Right atrium auricular region (tissue), 2 donors: ENCODE data around the gene KRT84. TPM values are rescaled to one million over a fixed set of nuclear protein-coding genes. Genes with fewer than 3 reads are reported as not detected.

ENCODE experiments used
- DNase-seq: peaks from one replicate; pipeline ENCODE4 v3.0.0-alpha.2; 2019; ENCODE audit warnings: low spot score
- H3K27ac ChIP-seq, 2 donors: fragments of 200-600 bp; sonication (generic); 1 replicate in 1 of 2; 2 replicates in 1 of 2; pipeline ENCODE4 v1.5.1; 2016 to 2019
- H3K27me3 ChIP-seq, 2 donors: fragments of 200-600 bp; sonication (generic); one replicate each; pipeline versions ENCODE4 v1.5.1 to v1.6.0; 2017 to 2019
- H3K36me3 ChIP-seq: fragments of 200-600 bp; sonication (generic); one replicate; pipeline ENCODE4 v1.5.1; 2016
- H3K4me1 ChIP-seq, 2 donors: fragments of 200-600 bp; sonication (generic); one replicate each; pipeline versions ENCODE4 v1.5.1 to v1.6.0; 2017 to 2019
- H3K4me3 ChIP-seq, 2 donors: fragments of 200-600 bp; sonication (generic); 1 replicate in 1 of 2; 2 replicates in 1 of 2; pipeline ENCODE4 v1.5.1; 2017 to 2019; ENCODE audit warnings: mild to moderate bottlenecking in 1 of 2, moderate library complexity in 1 of 2
- H3K9me3 ChIP-seq, 2 donors: fragments of 200-600 bp; sonication (generic); one replicate each; pipeline ENCODE4 v1.5.1; 2019
- CTCF ChIP-seq, 2 donors: fragments of 200-600 bp; sonication (generic); IDR thresholded peaks; one replicate each; pipeline ENCODE4 v1.5.1; 2019; ENCODE audit warnings: antibody characterized with exemption in 2 of 2
- total RNA-seq, 2 donors: library from RNA; depleted of rRNA; stranded (reverse); fragments of >200 nt; gene quantifications; one replicate each; pipeline ENCODE4 v1.1.0, GENCODE V29; 2016

The KRT84 gene
- total RNA-seq, 2 donors from 2014 or later: 0.28 TPM; not detected in 1

- no peak for DNase-seq
- no peak overlapping the region for H3K4me3 ChIP-seq
- peaks cover 0 to 23% of the 10 kb centered on the region in 2 donors for H3K9me3 ChIP-seq
- no peak overlapping the region for H3K27ac ChIP-seq
- TF ChIP-seq CTCF (IDR thresholded peaks at IDR 0.05): no peak
- no peaks in the 10 kb centered on the region for H3K4me1 ChIP-seq
- H3K27me3 ChIP-seq: no peaks in the 10 kb centered on the region
- no peaks in the 10 kb centered on the region for H3K36me3 ChIP-seq
These were observed 51.3 kb downstream of the KRT84 start for GRCh38 chr12:52334185-52334584.

GRCh38 chr12:52333321-52333720 lies 52.1 kb downstream of the KRT84 start:
- no peak for TF ChIP-seq CTCF (IDR thresholded peaks at IDR 0.05)
- no peak overlapping the region for H3K4me3 ChIP-seq
- H3K4me1 ChIP-seq: no peaks in the 10 kb centered on the region
- H3K27me3 ChIP-seq: no peaks in the 10 kb centered on the region
- no peaks in the 10 kb centered on the region for H3K36me3 ChIP-seq
- no peak for DNase-seq
- H3K9me3 ChIP-seq: peaks cover 0 to 23% of the 10 kb centered on the region in 2 donors
- no peak overlapping the region for H3K27ac ChIP-seq

GRCh38 chr12:52332381-52332780 lies 53.1 kb downstream of the KRT84 start:
- peaks cover 0 to 19% of the 10 kb centered on the region in 2 donors for H3K9me3 ChIP-seq
- no peak overlapping the region for H3K4me3 ChIP-seq
- no peak overlapping the region for H3K27ac ChIP-seq
- no peak for TF ChIP-seq CTCF (IDR thresholded peaks at IDR 0.05)
- no peaks in the 10 kb centered on the region for H3K36me3 ChIP-seq
- no peak for DNase-seq
- no peaks in the 10 kb centered on the region for H3K27me3 ChIP-seq
- H3K4me1 ChIP-seq: no peaks in the 10 kb centered on the region

- Histone ChIP-seq H3K27me3 (no peaks in the 10 kb centered on the region), H3K36me3 (no peaks in the 10 kb centered on the region), H3K9me3 (peaks cover 0 to 13% of the 10 kb centered on the region in 2 donors), H3K27ac (no peak overlapping the region), H3K4me3 (no peak overlapping the region), H3K4me1 (no peaks in the 10 kb centered on the region)
- no peak for TF ChIP-seq CTCF (IDR thresholded peaks at IDR 0.05)
- DNase-seq: no peak
These were observed 53.6 kb downstream of the KRT84 start for GRCh38 chr12:52331833-52332232.

- no peaks in the 10 kb centered on the region for H3K36me3 ChIP-seq
- H3K27me3 ChIP-seq: no peaks in the 10 kb centered on the region
- H3K9me3 ChIP-seq: peaks cover 0 to 7% of the 10 kb centered on the region in 2 donors
- no peak overlapping the region for H3K27ac ChIP-seq
- no peak for TF ChIP-seq CTCF (IDR thresholded peaks at IDR 0.05)
- no peak overlapping the region for H3K4me3 ChIP-seq
- no peak for DNase-seq
- no peaks in the 10 kb centered on the region for H3K4me1 ChIP-seq
These were observed 54.4 kb downstream of the KRT84 start for GRCh38 chr12:52331039-52331438.

- no peaks in the 10 kb centered on the region for H3K9me3 ChIP-seq
- no peaks in the 10 kb centered on the region for H3K27me3 ChIP-seq
- no peaks in the 10 kb centered on the region for H3K4me1 ChIP-seq
- DNase-seq: no peak
- no peak overlapping the region for H3K27ac ChIP-seq
- H3K4me3 ChIP-seq: no peak overlapping the region
- H3K36me3 ChIP-seq: no peaks in the 10 kb centered on the region
- TF ChIP-seq CTCF (IDR thresholded peaks at IDR 0.05): no peak
These were observed 57.5 kb downstream of the KRT84 start for GRCh38 chr12:52327830-52328500.
